Bronchial smooth muscle cell (primary cell): ENCODE data around the gene TGFBR3. TPM values are rescaled to one million over a fixed set of nuclear protein-coding genes. Genes with fewer than 3 reads are reported as not detected.

ENCODE experiments used
- total RNA-seq: library from RNA; depleted of rRNA; stranded (reverse); fragments of >200 nt; gene quantifications from 2 replicates; pipeline ENCODE4 v1.2.1, GENCODE V29; 2014

The TGFBR3 gene
- total RNA-seq, result 58.3 and 68.6 TPM in 2 replicates

DNA sequence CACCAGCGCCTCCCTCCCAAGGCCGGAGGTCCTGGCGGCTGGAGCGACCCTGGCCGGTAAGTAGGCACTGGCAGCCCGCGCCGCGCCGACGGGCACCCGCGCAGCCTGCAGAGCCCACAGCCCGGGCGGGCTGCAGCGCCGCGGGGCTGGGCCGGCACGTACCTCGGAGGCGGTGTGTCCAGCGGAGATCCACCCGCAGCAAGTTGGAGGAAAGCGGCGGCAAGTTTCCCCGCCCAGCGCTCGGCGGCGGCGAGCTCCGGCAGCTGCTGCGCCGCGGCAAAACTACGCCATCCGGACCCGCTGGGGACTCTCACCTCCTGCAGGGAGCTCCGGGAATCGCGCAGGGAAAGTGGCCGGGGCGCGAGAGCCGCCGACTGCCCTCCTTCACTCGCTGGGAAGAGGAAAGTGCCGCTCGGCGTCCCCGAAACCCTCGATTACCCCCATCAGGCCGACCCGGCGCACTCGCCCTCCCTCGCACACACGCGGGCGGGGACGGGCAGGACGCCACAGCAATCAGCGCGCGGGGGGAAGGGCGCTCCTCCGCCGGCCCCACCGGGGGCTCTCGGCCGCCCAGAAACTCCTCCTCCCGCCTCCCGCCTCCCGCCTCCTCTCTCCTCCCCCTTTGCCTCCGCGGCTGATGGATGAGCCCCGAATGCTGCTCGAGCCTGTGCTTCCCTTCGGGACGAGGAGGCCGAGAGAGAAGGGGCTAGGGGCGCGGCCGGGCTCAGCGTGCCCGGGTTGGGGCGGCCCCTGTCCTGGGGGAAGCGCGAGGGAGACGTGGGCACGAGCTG is at the start of gene TGFBR3:
TSS of gene TGFBR3 (minus strand) at position 436 of the 791 bp plus-strand sequence. CDS start 24,620 bp downstream, outside the sequence.

Other genes starting within 250 kb of the TGFBR3 start
- not detected in 2 replicates for gene BRDT, start 63.2 kb upstream of the TGFBR3 start, total RNA-seq
- gene EPHX4, start 143.8 kb upstream of the TGFBR3 start, total RNA-seq, result 0.16 and 0.17 TPM in 2 replicates
- 0.16 TPM in 1 of 2 replicates, not detected in the other for gene SETSIP, start 189.3 kb upstream of the TGFBR3 start, total RNA-seq
- gene BTBD8, start 194.2 kb upstream of the TGFBR3 start, total RNA-seq, result 4.1 and 4.7 TPM in 2 replicates